B cell (primary cell): ENCODE data around the gene IFT20. TPM values are rescaled to one million over a fixed set of nuclear protein-coding genes. Genes with fewer than 3 reads are reported as not detected.

Source experiments
- ATAC-seq: fragments of 200-7000 bp; cut with Tn5 transposase; one replicate; pipeline ENCODE4 v1.10.0; 2021; ENCODE audit warnings: low read depth, mild to moderate bottlenecking, moderate number of reproducible peaks, moderate library complexity
- CTCF ChIA-PET: fragments of 350-600 bp; sonication (Branson Sonifier 250); formaldehyde crosslinking; loops from one replicate; lab custom pipeline; 2021; ENCODE audit warnings: antibody characterized with exemption, inconsistent platforms; lab: Charles Lee
- POLR2A ChIA-PET: fragments of 350-600 bp; sonication (Branson Sonifier 250); formaldehyde crosslinking; loops from one replicate; lab custom pipeline; 2021; ENCODE audit warnings: antibody characterized with exemption; lab: Charles Lee
- DNase-seq: peaks from one replicate; pipeline ENCODE4 v3.0.0; 2013
- H2AFZ ChIP-seq: 2 replicates; pipeline ENCODE4 v1.6.1; 2012; ENCODE audit warnings: mild to moderate bottlenecking, low read depth, low read length; ENCODE audit not compliant: insufficient read depth, poor library complexity, severe bottlenecking
- H3K27ac ChIP-seq, 2 donors: 1 replicate in 1 of 2; 2 replicates in 1 of 2; pipeline ENCODE4 v1.5.1; 2012 to 2013; ENCODE audit warnings: low read length in 2 of 2, mild to moderate bottlenecking in 2 of 2, moderate library complexity in 1 of 2
- H3K27me3 ChIP-seq, 4 experiments: fragments of 200-600 bp in 1 of 4; sonication (generic) in 1 of 4; replicated peaks in 1 of 4; 1 replicate in 2 of 4; 2 replicates in 2 of 4; pipeline versions ENCODE4 v1.6.1 to v1.7.0; 2013 to 2016; ENCODE audit warnings: low read length in 3 of 4, mild to moderate bottlenecking in 2 of 4, mixed read lengths in 1 of 4, moderate library complexity in 1 of 4; ENCODE audit not compliant: insufficient read depth in 4 of 4, control insufficient read depth in 3 of 4; ENCODE audit errors: control extremely low read depth in 1 of 4
- H3K36me3 ChIP-seq, 2 experiments: replicated peaks in 1 of 2; 1 replicate in 1 of 2; 2 replicates in 1 of 2; pipeline versions ENCODE4 v1.6.1 to v1.7.1; 2013; ENCODE audit warnings: low read length in 1 of 2; ENCODE audit not compliant: insufficient read depth in 2 of 2, control insufficient read depth in 1 of 2; ENCODE audit errors: control extremely low read depth in 1 of 2, extremely low read depth in 1 of 2
- H3K4me1 ChIP-seq, 2 donors: fragments of 200-600 bp in 1 of 2; sonication (generic) in 1 of 2; 1 replicate in 1 of 2; 2 replicates in 1 of 2; pipeline versions ENCODE4 v1.5.1 to v1.6.1; 2013 to 2017; ENCODE audit warnings: low read length in 2 of 2; ENCODE audit not compliant: control insufficient read depth in 2 of 2, insufficient read depth in 2 of 2
- H3K4me2 ChIP-seq: replicated peaks from 2 replicates; pipeline ENCODE3; 2012; ENCODE audit warnings: mild to moderate bottlenecking, low read depth, low read length; ENCODE audit not compliant: poor library complexity, severe bottlenecking
- H3K4me3 ChIP-seq, 5 experiments: fragments of 200-600 bp in 1 of 5; sonication (generic) in 1 of 5; 1 replicate in 3 of 5; 2 replicates in 2 of 5; pipeline versions ENCODE4 v1.5.1 to v1.7.0; 2011 to 2016; ENCODE audit warnings: low read length in 4 of 5, mild to moderate bottlenecking in 4 of 5, low read depth in 2 of 5, control low read depth in 1 of 5, moderate library complexity in 1 of 5; ENCODE audit not compliant: insufficient read depth in 1 of 5; ENCODE audit errors: control extremely low read depth in 1 of 5, extremely low read depth in 1 of 5
- H3K79me2 ChIP-seq: fragments of 200-600 bp; sonication (generic); one replicate; pipeline ENCODE4 v1.6.0; 2016; ENCODE audit warnings: low read length; ENCODE audit not compliant: control insufficient read depth, insufficient read depth
- H3K9ac ChIP-seq: fragments of 200-600 bp; sonication (generic); 2 replicates; pipeline ENCODE4 v1.6.1; 2017; ENCODE audit warnings: mild to moderate bottlenecking, low read length, moderate library complexity
- H3K9me3 ChIP-seq, 3 donors: one replicate each; pipeline versions ENCODE4 v1.6.1 to v1.7.1; 2013; ENCODE audit warnings: low read length in 2 of 3; ENCODE audit not compliant: control insufficient read depth in 2 of 3, insufficient read depth in 1 of 3; ENCODE audit errors: control extremely low read depth in 1 of 3
- H4K20me1 ChIP-seq: 2 replicates; pipeline ENCODE4 v1.6.0; 2012; ENCODE audit warnings: mild to moderate bottlenecking, low read length; ENCODE audit not compliant: insufficient read depth, control insufficient read depth, poor library complexity, severe bottlenecking
- H3K27ac Mint-ChIP-seq: one replicate; pipeline ENCODE4 v1.8.0; 2021; ENCODE audit warnings: mixed read lengths
- H3K27me3 Mint-ChIP-seq: one replicate; pipeline ENCODE4 v1.8.0; 2021; ENCODE audit warnings: mixed read lengths
- H3K4me1 Mint-ChIP-seq: one replicate; pipeline ENCODE4 v1.8.0; 2021; ENCODE audit warnings: mixed read lengths
- H3K4me3 Mint-ChIP-seq: one replicate; pipeline ENCODE4 v1.8.0; 2021; ENCODE audit warnings: mixed read lengths
- H3K9me3 Mint-ChIP-seq: one replicate; pipeline ENCODE4 v1.8.0; 2022; ENCODE audit warnings: mixed read lengths; ENCODE audit not compliant: insufficient read depth
- CTCF ChIP-seq: fragments of 200-600 bp; IDR thresholded peaks from one replicate; pipeline ENCODE4 v1.8.0; 2022; ENCODE audit warnings: antibody characterized with exemption, mild to moderate bottlenecking
- EZH2 ChIP-seq: IDR thresholded peaks from 2 replicates; pipeline ENCODE4 v1.6.1; 2012; ENCODE audit warnings: borderline replicate concordance, low read depth, mild to moderate bottlenecking, moderate library complexity, low read length; ENCODE audit not compliant: insufficient read depth, poor library complexity, severe bottlenecking
- WGBS: methylation state at CpG from one replicate; pipeline ENCODE4 v1.1.5; 2013; ENCODE audit warnings: missing lambda C conversion rate; ENCODE audit not compliant: insufficient coverage; 5-methylcytosine and 5-hydroxymethylcytosine counted together
- intact Hi-C: fragments of 100-400 bp; cut with micrococcal nuclease; formaldehyde crosslinking; loops from one replicate; pipeline ENCODE4 v1.10.0; 2022
- polyA plus RNA-seq: library from polyadenylated mRNA; depleted of rRNA; stranded (reverse); fragments of >200 nt; gene quantifications from 2 replicates; pipeline ENCODE4 v1.2.3, GENCODE V29; 2012
- total RNA-seq, 2 donors: library from RNA; stranded (reverse); fragments of 120-200 nt in 1 of 2; gene quantifications; 1 replicate in 1 of 2; 2 replicates in 1 of 2; pipeline versions ENCODE4 v1.2.3 to v1.2.4, GENCODE V29; 2013 to 2022

The IFT20 gene
- total and polyA plus RNA-seq, 2 donors (not counting 1 experiment from before 2014, with no cell fraction given), result 35.9 to 52.6 TPM

GRCh38 chr17:28385037-28385400 lies 49.7 kb upstream of the IFT20 start:
- Histone ChIP-seq H3K27me3 (peaks cover 0 to 32% (median 2%) of the 10 kb centered on the region in 4 experiments), H3K9ac (peak overlapping the region; percentile 65), H2AFZ (peak overlapping the region; percentile 79), H3K4me2 (peak overlapping the region; percentile 92), H3K36me3 (peaks cover 3 to 15% of the 10 kb centered on the region in 2 experiments), H3K27ac (no peak overlapping the region), H3K4me1 (peaks cover 16 to 20% of the 10 kb centered on the region in 2 donors), H4K20me1 (peaks cover 14% of the 10 kb centered on the region), H3K9me3 (peaks cover 0 to 4% (median under 1%) of the 10 kb centered on the region in 3 donors), H3K79me2 (peaks cover 11% of the 10 kb centered on the region), H3K4me3 (peak overlapping the region in 4 of 5 experiments; percentile 42 to 74 (median 60))
- H3K9me3 Mint-ChIP-seq, result no peaks in the 10 kb centered on the region
- H3K27ac Mint-ChIP-seq, result no peak overlapping the region
- ChIA-PET CTCF (interaction anchor here (1.1 kb wide), 1 partner anchor 32 kb away, joined by 6 read pairs; no protein-coding TSS in a partner anchor), POLR2A (no interaction called here)
- ATAC-seq (no peak), DNase-seq (no peak)
- WGBS, result 5% methylated on average over 26 of the region's 29 CpGs
- TF ChIP-seq CTCF (no peak), EZH2 (no peak)
- H3K4me3 Mint-ChIP-seq, result peak overlapping the region; percentile 92
- H3K27me3 Mint-ChIP-seq, result peaks cover 27% of the 10 kb centered on the region
- H3K4me1 Mint-ChIP-seq, result peaks cover 26% of the 10 kb centered on the region
- intact Hi-C loops, result loop anchor here (2.0 kb wide), 1 partner anchor 14 kb away; the partner anchor contains the start of genes SARM1 and VTN

GRCh38 chr17:28384281-28385036 lies 49.2 kb upstream of the IFT20 start:
- no peak overlapping the region for H3K27ac ChIP-seq
- 3% methylated on average over 50 of the region's 56 CpGs for WGBS
- H3K36me3 ChIP-seq, result peaks cover 3 to 12% of the 10 kb centered on the region in 2 experiments
- ChIA-PET POLR2A (no interaction called here), CTCF (interaction anchor here (1.1 kb wide), 1 partner anchor 32 kb away, joined by 6 read pairs; no protein-coding TSS in a partner anchor)
- peak; percentile 53 for DNase-seq
- intact Hi-C loops, result loop anchor here (2.0 kb wide), 1 partner anchor 14 kb away; the partner anchor contains the start of genes SARM1 and VTN
- H3K4me2 ChIP-seq, result peak overlapping the region; percentile 92
- H3K4me1 ChIP-seq, result peaks cover 16 to 20% of the 10 kb centered on the region in 2 donors
- peaks cover 14% of the 10 kb centered on the region for H4K20me1 ChIP-seq
- H3K9me3 ChIP-seq, result peaks cover 0 to 4% (median 1%) of the 10 kb centered on the region in 3 donors
- peaks cover 0 to 32% (median 2%) of the 10 kb centered on the region in 4 experiments for H3K27me3 ChIP-seq
- peak overlapping the region; percentile 15 for H3K27ac Mint-ChIP-seq
- peak; percentile 81 for ATAC-seq
- peaks cover 27% of the 10 kb centered on the region for H3K27me3 Mint-ChIP-seq
- peak overlapping the region; percentile 65 for H3K9ac ChIP-seq
- H3K4me3 ChIP-seq, result peak overlapping the region; percentile 30 to 74 (median 56)
- H3K79me2 ChIP-seq, result peaks cover 16% of the 10 kb centered on the region
- H2AFZ ChIP-seq, result peak overlapping the region; percentile 79
- no peak for TF ChIP-seq CTCF
- TF ChIP-seq EZH2, result no peak
- peak overlapping the region; percentile 92 for H3K4me3 Mint-ChIP-seq
- H3K9me3 Mint-ChIP-seq, result no peaks in the 10 kb centered on the region
- peaks cover 26% of the 10 kb centered on the region for H3K4me1 Mint-ChIP-seq
